Endothelial cell (in vitro differentiated cells): Measurements from ENCODE around the gene SYNE2. TPM values are rescaled to one million over a fixed set of nuclear protein-coding genes. Genes with fewer than 3 reads are reported as not detected.

Source experiments
- DNase-seq: peaks from one replicate; pipeline ENCODE4 v3.0.0; 2021; ENCODE audit warnings: low spot score
- H3K27ac Mint-ChIP-seq: one replicate; pipeline ENCODE4 v1.8.0; 2021; ENCODE audit warnings: mixed read lengths, inconsistent platforms; ENCODE audit not compliant: unreplicated experiment
- H3K27me3 Mint-ChIP-seq: one replicate; pipeline ENCODE4 v1.8.0; 2021; ENCODE audit warnings: mild to moderate bottlenecking, moderate library complexity, mixed read lengths, inconsistent platforms; ENCODE audit not compliant: unreplicated experiment
- H3K36me3 Mint-ChIP-seq: one replicate; pipeline ENCODE4 v1.8.0; 2021; ENCODE audit warnings: mild to moderate bottlenecking, low read depth, mixed read lengths, inconsistent platforms; ENCODE audit not compliant: unreplicated experiment
- H3K4me1 Mint-ChIP-seq: one replicate; pipeline ENCODE4 v1.8.0; 2021; ENCODE audit warnings: mild to moderate bottlenecking, mixed read lengths, inconsistent platforms; ENCODE audit not compliant: unreplicated experiment
- H3K4me3 Mint-ChIP-seq: one replicate; pipeline ENCODE4 v1.8.0; 2021; ENCODE audit warnings: mild to moderate bottlenecking, mixed read lengths, inconsistent platforms; ENCODE audit not compliant: unreplicated experiment
- H3K9me3 Mint-ChIP-seq: one replicate; pipeline ENCODE4 v1.8.0; 2021; ENCODE audit warnings: mixed read lengths, inconsistent platforms; ENCODE audit not compliant: unreplicated experiment
- CTCF ChIP-seq: fragments of 200-600 bp; sonication (generic); IDR thresholded peaks from one replicate; pipeline ENCODE4 v1.5.0; 2021; ENCODE audit warnings: antibody characterized with exemption; ENCODE audit not compliant: unreplicated experiment
- total RNA-seq: library from RNA; stranded (reverse); fragmentation: NEBNext Ultra II Directional; extraction: Animal tissue kit (Norgen Biotek cat#: 25700); gene quantifications from one replicate; pipeline ENCODE4 v1.2.1, GENCODE V29; 2021; ENCODE audit not compliant: unreplicated experiment

SYNE2 gene
- total RNA-seq, 1 donor from 2014 or later: 35.9 TPM

GRCh38 chr14:63875311-63875710 is 22.5 kb downstream of the SYNE2 start:
- no peaks in the 10 kb centered on the region for H3K9me3 Mint-ChIP-seq
- peak overlapping the region; percentile 14 for H3K27ac Mint-ChIP-seq
- TF ChIP-seq CTCF: no peak
- H3K27me3 Mint-ChIP-seq: peaks cover 2% of the 10 kb centered on the region
- H3K36me3 Mint-ChIP-seq: no peaks in the 10 kb centered on the region
- H3K4me3 Mint-ChIP-seq: no peak overlapping the region
- no peak for DNase-seq
- H3K4me1 Mint-ChIP-seq: peaks cover 28% of the 10 kb centered on the region

GRCh38 chr14:63877550-63877939 is 24.7 kb downstream of the SYNE2 start:
- Mint-ChIP-seq H3K9me3 (no peaks in the 10 kb centered on the region), H3K4me1 (peaks cover 34% of the 10 kb centered on the region), H3K36me3 (no peaks in the 10 kb centered on the region), H3K27me3 (peaks cover 4% of the 10 kb centered on the region), H3K4me3 (no peak overlapping the region), H3K27ac (no peak overlapping the region)
- TF ChIP-seq CTCF: no peak
- no peak for DNase-seq

- H3K27ac Mint-ChIP-seq: no peak overlapping the region
- H3K9me3 Mint-ChIP-seq: no peaks in the 10 kb centered on the region
- H3K4me3 Mint-ChIP-seq: no peak overlapping the region
- TF ChIP-seq CTCF: no peak
- H3K4me1 Mint-ChIP-seq: peaks cover 31% of the 10 kb centered on the region
- no peaks in the 10 kb centered on the region for H3K36me3 Mint-ChIP-seq
- H3K27me3 Mint-ChIP-seq: peaks cover 4% of the 10 kb centered on the region
- no peak for DNase-seq
These were observed 25.2 kb downstream of the SYNE2 start for GRCh38 chr14:63878052-63878451.

- Mint-ChIP-seq H3K4me3 (no peak overlapping the region), H3K4me1 (peaks cover 26% of the 10 kb centered on the region), H3K36me3 (no peaks in the 10 kb centered on the region), H3K27me3 (peaks cover 4% of the 10 kb centered on the region), H3K27ac (no peak overlapping the region), H3K9me3 (no peaks in the 10 kb centered on the region)
- TF ChIP-seq CTCF: no peak
- DNase-seq: no peak
These were observed 26.0 kb downstream of the SYNE2 start for GRCh38 chr14:63878792-63879191.

- no peak for DNase-seq
- H3K4me3 Mint-ChIP-seq: no peak overlapping the region
- H3K27ac Mint-ChIP-seq: no peak overlapping the region
- H3K27me3 Mint-ChIP-seq: peaks cover 4% of the 10 kb centered on the region
- TF ChIP-seq CTCF: no peak
- H3K4me1 Mint-ChIP-seq: peaks cover 10% of the 10 kb centered on the region
- peaks cover 3% of the 10 kb centered on the region for H3K36me3 Mint-ChIP-seq
- no peaks in the 10 kb centered on the region for H3K9me3 Mint-ChIP-seq
These were observed 29.1 kb downstream of the SYNE2 start for GRCh38 chr14:63881926-63882325.
